HCT116 (cell line): Measurements from ENCODE around the gene SLC22A4.

ENCODE experiments used
- CEBPB ChIP-seq: IDR thresholded peaks from 2 replicates; pipeline ENCODE4 v1.6.1; 2012; ENCODE audit warnings: low read depth
- EZH2 ChIP-seq: fragments of 200-600 bp; sonication (generic); IDR thresholded peaks from 2 replicates; pipeline ENCODE4 v1.6.1; 2017; ENCODE audit warnings: antibody characterized with exemption, mixed run types
- POLR2AphosphoS5 ChIP-seq: IDR thresholded peaks from 2 replicates; pipeline ENCODE4 v1.6.1; 2011; ENCODE audit warnings: mild to moderate bottlenecking, low read depth, low read length, moderate library complexity

DNA sequence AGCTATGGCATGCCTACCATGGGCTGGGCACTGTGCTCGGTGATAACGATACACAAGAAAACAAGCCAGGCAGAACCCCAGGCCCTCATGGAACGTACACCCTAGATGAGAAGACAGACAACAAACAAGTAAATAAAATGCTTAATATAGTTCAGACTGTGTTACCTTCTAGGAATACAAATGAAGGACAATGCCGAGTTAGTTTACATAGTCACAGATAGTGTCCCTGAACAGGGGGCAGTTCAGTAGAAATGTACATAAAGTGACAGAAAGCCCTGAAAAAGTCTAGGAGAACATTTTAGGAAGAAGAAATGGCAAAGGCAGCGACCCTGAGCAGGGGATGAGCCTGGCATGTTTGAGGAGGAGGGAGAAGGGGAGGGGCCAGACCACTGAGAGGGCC lies 97.1 kb downstream of the SLC22A4 start:
- TF ChIP-seq CEBPB (no peak), EZH2 (no peak), POLR2AphosphoS5 (no peak)
